Fibroblast of lung (primary cell): Measurements from ENCODE around the gene XPO6. TPM values are rescaled to one million over a fixed set of nuclear protein-coding genes. Genes with fewer than 3 reads are reported as not detected.

Experiments used
- DNase-seq, 2 donors: peaks; one replicate each; pipeline versions ENCODE4 v3.0.0 to v3.0.0-alpha.2; 2010; ENCODE audit warnings: low read depth in 2 of 2
- H2AFZ ChIP-seq: 2 replicates; pipeline ENCODE4 v1.5.1; 2012; ENCODE audit warnings: low read length, control low read depth, inconsistent platforms
- H3K27ac ChIP-seq: 2 replicates; pipeline ENCODE4 v1.5.1; 2011; ENCODE audit warnings: low read length, control low read depth; ENCODE audit not compliant: insufficient read depth
- H3K27me3 ChIP-seq: 2 replicates; pipeline ENCODE4 v1.5.1; 2011; ENCODE audit warnings: mild to moderate bottlenecking, low read length; ENCODE audit not compliant: control insufficient read depth, insufficient read depth
- H3K36me3 ChIP-seq: 2 replicates; pipeline ENCODE4 v1.5.1; 2011; ENCODE audit warnings: low read length; ENCODE audit not compliant: control insufficient read depth, insufficient read depth
- H3K4me1 ChIP-seq: 2 replicates; pipeline ENCODE4 v1.5.1; 2011; ENCODE audit warnings: low read length; ENCODE audit not compliant: control insufficient read depth, insufficient read depth; ENCODE audit errors: extremely low read depth
- H3K4me2 ChIP-seq: 2 replicates; pipeline ENCODE4 v1.5.1; 2011; ENCODE audit warnings: low read length, control low read depth; ENCODE audit not compliant: insufficient read depth; ENCODE audit errors: extremely low read depth
- H3K4me3 ChIP-seq, 4 experiments: fragments of 200-600 bp in 1 of 4; sonication (generic) in 1 of 4; replicated peaks in 1 of 4; 2 replicates each; pipeline ENCODE4 v1.5.1; 2011 to 2016; ENCODE audit warnings: low read length in 4 of 4, low read depth in 3 of 4, mild to moderate bottlenecking in 3 of 4, control low read depth in 2 of 4, inconsistent platforms in 1 of 4, mixed read lengths in 1 of 4; ENCODE audit not compliant: insufficient read depth in 1 of 4; ENCODE audit errors: control extremely low read depth in 1 of 4
- H3K79me2 ChIP-seq: 2 replicates; pipeline ENCODE4 v1.5.1; 2012; ENCODE audit warnings: mild to moderate bottlenecking, low read length, inconsistent platforms; ENCODE audit not compliant: control insufficient read depth, insufficient read depth
- H3K9ac ChIP-seq: 2 replicates; pipeline ENCODE4 v1.5.1; 2011; ENCODE audit warnings: mild to moderate bottlenecking, low read length, control low read depth; ENCODE audit not compliant: insufficient read depth
- H3K9me3 ChIP-seq: 2 replicates; pipeline ENCODE4 v1.5.1; 2012; ENCODE audit warnings: low read depth, low read length; ENCODE audit not compliant: control insufficient read depth, insufficient read depth
- H4K20me1 ChIP-seq: 2 replicates; pipeline ENCODE4 v1.5.1; 2011; ENCODE audit warnings: low read length; ENCODE audit not compliant: control insufficient read depth, insufficient read depth; ENCODE audit errors: extremely low read depth
- CTCF ChIP-seq, 2 donors: IDR thresholded peaks in 1 of 2; conservative IDR thresholded peaks in 1 of 2; 1 replicate in 1 of 2; 2 replicates in 1 of 2; pipeline ENCODE4 v1.5.1; 2011 to 2012; ENCODE audit warnings: low read length in 2 of 2, control low read depth in 1 of 2, inconsistent platforms in 1 of 2, low read depth in 1 of 2, mild to moderate bottlenecking in 1 of 2
- EZH2 ChIP-seq: IDR thresholded peaks from 2 replicates; pipeline ENCODE4 v1.5.1; 2012; ENCODE audit warnings: low read length, control low read depth, mild to moderate bottlenecking; ENCODE audit errors: missing control alignments
- polyA plus RNA-seq, 2 donors: library from polyadenylated mRNA; depleted of rRNA in 1 of 2; stranded (reverse) in 1 of 2; unstranded in 1 of 2; fragments of >200 nt; gene quantifications; 2 replicates each; pipeline ENCODE4 v1.2.1, GENCODE V29; 2011 to 2012; ENCODE audit warnings: missing spikeins in 1 of 2
- total RNA-seq: library from RNA; depleted of rRNA; stranded (reverse); fragments of >200 nt; gene quantifications from 2 replicates; pipeline ENCODE4 v1.2.1, GENCODE V29; 2014

Gene XPO6
- total and polyA plus RNA-seq, 2 donors (not counting 1 experiment from before 2014, with no cell fraction given), result 134 to 185 TPM

- H3K27me3 ChIP-seq, result peaks cover 49% of the 10 kb centered on the region
- H3K4me2 ChIP-seq, result no peak overlapping the region
- H3K9me3 ChIP-seq, result no peaks in the 10 kb centered on the region
- H3K4me1 ChIP-seq, result no peaks in the 10 kb centered on the region
- H4K20me1 ChIP-seq, result no peaks in the 10 kb centered on the region
- H3K9ac ChIP-seq, result no peak overlapping the region
- H3K79me2 ChIP-seq, result no peaks in the 10 kb centered on the region
- TF ChIP-seq CTCF (conservative IDR thresholded peaks at IDR 0.05 in 1 of 2, IDR thresholded peaks at IDR 0.05 in 1 of 2; ENCODE audit: low read depth in 1 of 2, low read length in 2 of 2), result no peak
- no peak for TF ChIP-seq EZH2
- H2AFZ ChIP-seq, result no peak overlapping the region
- no peaks in the 10 kb centered on the region for H3K36me3 ChIP-seq
- no peak for DNase-seq
- H3K4me3 ChIP-seq, result no peak overlapping the region
- no peak overlapping the region for H3K27ac ChIP-seq
These were observed 151.8 kb downstream of the XPO6 start for GRCh38 chr16:28059841-28060575.

- no peak overlapping the region for H3K27ac ChIP-seq
- no peak overlapping the region for H2AFZ ChIP-seq
- H3K9me3 ChIP-seq, result no peaks in the 10 kb centered on the region
- H3K27me3 ChIP-seq, result peaks cover 39% of the 10 kb centered on the region
- no peaks in the 10 kb centered on the region for H3K79me2 ChIP-seq
- H3K9ac ChIP-seq, result no peak overlapping the region
- no peak for TF ChIP-seq CTCF (conservative IDR thresholded peaks at IDR 0.05 in 1 of 2, IDR thresholded peaks at IDR 0.05 in 1 of 2; ENCODE audit: low read depth in 1 of 2, low read length in 2 of 2)
- TF ChIP-seq EZH2, result no peak
- H4K20me1 ChIP-seq, result no peaks in the 10 kb centered on the region
- no peak overlapping the region for H3K4me3 ChIP-seq
- no peak overlapping the region for H3K4me2 ChIP-seq
- no peaks in the 10 kb centered on the region for H3K36me3 ChIP-seq
- DNase-seq, result no peak
- H3K4me1 ChIP-seq, result no peaks in the 10 kb centered on the region
These were observed 152.8 kb downstream of the XPO6 start for GRCh38 chr16:28058839-28059589.

DNA sequence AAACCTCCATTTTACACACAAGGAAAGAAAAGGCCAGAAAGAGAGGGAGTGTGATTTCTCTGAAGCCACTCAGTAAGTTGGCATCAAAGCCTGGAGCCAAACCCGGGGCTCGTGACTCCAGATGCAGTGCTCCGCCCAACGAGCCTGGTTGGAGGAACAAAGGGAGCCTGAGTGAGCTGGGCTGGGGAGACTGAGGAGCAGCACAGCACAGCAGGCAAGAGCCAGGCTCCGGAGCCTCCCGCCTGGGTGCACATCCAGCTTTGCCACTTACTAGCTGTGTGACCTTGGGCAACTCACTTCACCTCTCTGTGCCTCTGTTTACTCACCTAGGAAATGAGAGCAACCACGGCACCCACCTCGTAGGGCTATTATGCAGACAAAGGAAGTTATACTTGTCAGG, 153.8 kb downstream of the XPO6 start:
- H3K4me2 ChIP-seq, result no peak overlapping the region

More for the DNA sequence above, 153.8 kb downstream of the XPO6 start:
- no peak overlapping the region for H3K9ac ChIP-seq
- H3K4me3 ChIP-seq, result no peak overlapping the region
- no peak for DNase-seq
- no peak for TF ChIP-seq CTCF (conservative IDR thresholded peaks at IDR 0.05 in 1 of 2, IDR thresholded peaks at IDR 0.05 in 1 of 2; ENCODE audit: low read depth in 1 of 2, low read length in 2 of 2)
- no peak for TF ChIP-seq EZH2
- no peaks in the 10 kb centered on the region for H3K36me3 ChIP-seq
- no peaks in the 10 kb centered on the region for H3K79me2 ChIP-seq
- H3K9me3 ChIP-seq, result no peaks in the 10 kb centered on the region
- H3K27me3 ChIP-seq, result peaks cover 38% of the 10 kb centered on the region
- H2AFZ ChIP-seq, result no peak overlapping the region
- no peaks in the 10 kb centered on the region for H4K20me1 ChIP-seq
- no peak overlapping the region for H3K27ac ChIP-seq
- H3K4me1 ChIP-seq, result no peaks in the 10 kb centered on the region
